NCI-H2029 (cell line): ENCODE results near the gene SPTLC3.

Experiments
- DNase-seq: peaks from one replicate; lab custom pipeline; 2025; lab: John Stamatoyannopoulos, UW

SPTLC3 gene

DNA sequence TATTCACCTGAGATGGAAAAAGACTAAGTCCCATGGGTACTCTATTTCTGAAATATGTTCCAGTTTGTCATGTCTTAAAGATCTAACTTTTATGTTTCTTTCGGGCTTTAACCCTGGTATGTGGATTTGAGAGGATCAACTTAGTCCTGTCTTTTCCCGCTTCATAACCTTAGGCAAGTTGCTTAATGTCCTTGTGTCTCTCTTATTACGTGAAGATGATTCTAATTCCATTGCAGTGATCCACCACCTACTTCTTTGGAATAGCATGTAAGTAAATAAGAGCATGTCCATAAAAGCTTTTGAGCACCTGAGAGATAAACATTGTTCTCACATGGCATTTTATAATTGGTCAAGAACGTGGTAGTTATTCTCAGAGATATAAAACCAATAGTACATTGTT lies 23.0 kb downstream of the SPTLC3 start:
- no peak for DNase-seq

DNA sequence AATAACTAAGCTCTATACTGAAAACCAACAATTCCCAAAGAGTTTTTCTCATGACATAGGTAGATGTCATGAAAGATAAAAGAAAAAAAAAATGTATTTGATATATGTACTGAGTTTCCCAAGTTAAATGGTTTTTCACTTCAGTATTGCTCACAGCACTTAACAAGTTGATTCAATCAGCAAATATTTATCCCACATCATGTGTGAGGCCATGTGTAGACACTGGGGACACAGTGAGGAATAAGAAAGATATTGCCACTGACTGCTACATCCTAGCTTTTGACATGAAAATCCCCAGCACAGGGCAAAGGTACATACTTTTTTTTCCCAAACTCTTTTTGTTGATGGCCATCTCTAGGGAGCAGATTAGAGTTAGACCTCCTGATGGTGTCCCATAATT lies 25.3 kb downstream of the SPTLC3 start:
- DNase-seq: no peak

DNA sequence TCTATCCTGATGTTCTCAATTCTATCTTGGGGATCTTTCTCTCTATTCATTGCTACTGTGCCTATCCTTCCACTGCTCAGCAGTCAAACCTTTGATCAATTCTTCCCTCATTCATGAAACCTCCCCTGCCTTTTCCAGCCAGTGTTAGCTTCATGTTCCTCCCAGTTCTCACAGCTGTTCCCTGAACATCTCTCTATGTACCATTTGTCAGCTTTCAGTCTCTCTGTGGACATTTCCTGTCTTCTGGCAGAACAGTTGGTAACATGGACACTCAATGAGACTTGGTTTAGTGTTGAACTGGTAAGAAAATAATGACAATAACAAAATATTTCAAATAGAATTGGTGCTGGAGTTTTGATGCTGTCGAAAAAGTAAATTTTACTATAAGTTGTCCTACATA lies 26.2 kb downstream of the SPTLC3 start:
- DNase-seq: no peak

DNA sequence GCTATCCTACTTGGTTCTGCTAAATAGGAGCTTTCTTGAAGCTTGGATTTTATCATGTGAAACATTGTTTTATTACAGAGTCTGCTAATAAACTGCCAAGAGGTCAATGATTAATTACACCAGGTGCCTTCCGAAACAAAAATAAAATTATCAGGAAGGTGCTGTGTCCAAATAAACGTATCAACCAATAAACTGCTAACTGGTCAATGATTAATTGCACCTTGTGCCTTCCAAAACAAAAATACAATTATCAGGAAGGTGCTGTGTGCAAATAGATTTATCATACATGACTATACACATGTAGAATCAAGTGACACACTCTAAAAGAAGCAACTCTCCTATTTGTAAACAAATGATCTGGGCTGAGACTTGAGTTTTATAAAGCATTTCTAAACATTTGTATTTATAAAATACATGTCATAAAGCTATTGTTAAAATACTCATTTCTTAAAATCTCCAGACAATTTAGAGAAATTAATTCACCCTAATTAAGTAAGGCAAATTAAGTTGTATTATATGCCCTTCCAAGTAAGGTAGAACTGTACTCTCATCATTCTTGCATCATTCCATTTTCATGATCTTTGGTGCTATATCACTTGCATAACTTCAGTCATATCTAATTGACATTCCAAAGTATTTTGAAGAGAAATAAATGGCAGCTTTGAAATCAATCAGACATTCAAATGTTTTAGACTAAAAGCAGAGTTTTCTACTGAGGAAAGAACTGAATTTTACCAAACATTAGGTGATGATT lies 26.8 kb downstream of the SPTLC3 start:
- DNase-seq: no peak

DNA sequence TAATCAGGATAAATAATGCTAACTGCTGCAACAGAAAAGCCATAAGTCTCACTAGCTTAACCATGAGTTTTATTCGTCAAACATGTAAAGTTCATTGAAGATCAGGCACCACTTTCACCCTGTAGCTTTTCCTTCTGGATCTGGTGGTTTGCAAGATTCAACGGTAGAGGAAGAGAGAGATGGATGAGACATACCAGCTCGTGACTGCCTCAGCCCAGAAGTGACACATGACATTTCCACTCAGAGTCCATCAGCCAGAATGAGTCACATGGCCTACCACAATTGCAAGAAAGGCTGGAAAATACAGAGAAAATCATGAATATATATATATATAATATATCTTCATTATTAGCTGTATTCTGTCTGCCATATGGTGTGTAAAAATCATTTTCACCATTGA lies 29.0 kb downstream of the SPTLC3 start:
- DNase-seq: no peak

DNA sequence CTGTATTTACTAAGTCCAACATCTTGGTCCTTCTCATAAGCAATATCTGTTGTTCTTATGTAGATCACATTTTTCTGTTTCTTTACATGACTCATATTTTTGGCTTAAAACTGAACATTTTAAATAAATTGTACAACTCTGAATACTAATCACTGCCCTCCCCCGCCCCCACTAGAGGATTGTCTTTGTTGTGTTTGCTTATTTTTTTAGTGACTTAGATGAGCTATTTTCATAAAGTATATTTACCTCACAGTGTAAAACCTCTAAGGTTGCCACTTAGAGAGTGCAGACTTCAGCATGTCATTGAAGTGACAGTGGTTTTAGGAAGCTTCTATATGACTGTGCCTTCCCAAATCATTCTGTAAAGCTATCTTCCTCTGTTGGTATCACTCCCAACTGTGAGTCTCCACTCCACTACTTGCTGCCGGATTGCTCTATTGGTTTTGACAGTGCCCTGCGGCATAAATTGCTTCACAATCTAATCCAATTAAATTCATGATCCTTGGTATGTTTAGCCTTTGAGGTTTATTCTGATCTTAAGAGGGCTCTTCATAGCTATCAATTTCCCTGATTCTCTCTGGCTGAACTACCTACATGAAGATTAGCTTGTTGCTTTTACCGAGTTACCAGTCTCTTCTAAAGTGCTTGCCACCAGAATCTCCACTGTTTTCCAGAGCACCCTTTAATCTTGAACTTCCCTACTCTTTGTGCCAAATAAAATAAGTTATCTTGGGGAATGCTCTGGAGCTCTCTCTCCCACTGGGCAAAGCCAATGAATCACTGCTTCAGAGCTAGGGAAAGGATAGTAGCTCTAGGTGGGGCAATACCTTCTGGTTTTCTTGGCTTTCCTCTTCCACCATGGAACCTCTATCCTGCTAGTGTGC lies 33.0 kb downstream of the SPTLC3 start:
- DNase-seq: no peak

DNA sequence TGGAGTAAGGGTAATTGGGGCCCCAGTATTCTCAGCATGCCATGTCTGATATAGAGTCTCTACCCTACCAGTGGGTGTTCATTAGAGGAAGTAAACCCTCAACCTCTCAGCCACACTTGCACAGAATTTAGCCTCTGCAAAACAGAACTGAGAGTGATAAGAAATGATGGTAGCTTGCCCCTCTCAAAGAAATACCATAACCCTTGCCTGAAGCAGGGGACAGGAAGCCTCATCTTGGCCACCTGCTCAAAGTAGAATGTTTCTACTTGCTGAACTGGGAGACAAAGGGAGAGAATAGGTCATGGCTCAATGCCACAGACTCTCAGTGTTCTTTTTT lies 33.7 kb downstream of the SPTLC3 start:
- DNase-seq: no peak

DNA sequence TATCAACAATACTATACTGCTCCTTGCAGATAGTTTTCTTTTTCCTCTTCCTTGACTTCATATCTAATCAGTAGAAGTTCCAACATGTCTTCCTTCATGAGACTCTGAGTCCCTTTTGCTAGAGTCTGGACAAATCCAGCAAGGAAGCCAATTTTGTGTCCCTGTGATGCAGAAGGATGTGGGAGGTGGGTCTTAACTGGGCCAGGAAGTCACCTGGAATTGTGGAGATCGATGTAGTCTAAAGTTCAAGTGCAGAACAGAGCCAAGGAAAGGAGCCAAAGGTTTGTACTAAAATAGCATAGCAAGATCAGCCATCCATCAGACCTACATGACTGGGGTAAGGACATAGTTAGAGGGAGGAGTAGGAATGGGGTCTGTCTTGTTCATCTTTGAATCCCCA lies 37.6 kb downstream of the SPTLC3 start:
- no peak for DNase-seq

DNA sequence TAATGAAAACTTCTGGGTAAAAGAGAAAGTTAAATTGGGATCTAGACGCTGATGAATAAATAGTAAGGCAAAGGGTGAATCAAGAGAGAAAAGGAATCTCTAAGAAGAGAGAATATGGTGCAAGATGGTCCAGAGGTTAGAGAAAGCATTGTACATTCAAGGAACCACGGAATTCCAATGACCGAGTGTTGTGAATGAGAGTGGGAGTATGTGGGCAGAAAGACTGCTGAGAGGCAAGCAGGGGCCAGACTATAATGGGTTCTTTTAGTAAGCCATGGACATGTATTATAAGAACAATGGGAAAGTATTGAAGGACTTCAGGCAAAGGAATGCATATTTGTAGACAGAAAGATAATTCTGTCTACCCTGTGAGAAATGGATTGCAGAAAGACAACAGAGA lies 45.2 kb downstream of the SPTLC3 start:
- DNase-seq: no peak

DNA sequence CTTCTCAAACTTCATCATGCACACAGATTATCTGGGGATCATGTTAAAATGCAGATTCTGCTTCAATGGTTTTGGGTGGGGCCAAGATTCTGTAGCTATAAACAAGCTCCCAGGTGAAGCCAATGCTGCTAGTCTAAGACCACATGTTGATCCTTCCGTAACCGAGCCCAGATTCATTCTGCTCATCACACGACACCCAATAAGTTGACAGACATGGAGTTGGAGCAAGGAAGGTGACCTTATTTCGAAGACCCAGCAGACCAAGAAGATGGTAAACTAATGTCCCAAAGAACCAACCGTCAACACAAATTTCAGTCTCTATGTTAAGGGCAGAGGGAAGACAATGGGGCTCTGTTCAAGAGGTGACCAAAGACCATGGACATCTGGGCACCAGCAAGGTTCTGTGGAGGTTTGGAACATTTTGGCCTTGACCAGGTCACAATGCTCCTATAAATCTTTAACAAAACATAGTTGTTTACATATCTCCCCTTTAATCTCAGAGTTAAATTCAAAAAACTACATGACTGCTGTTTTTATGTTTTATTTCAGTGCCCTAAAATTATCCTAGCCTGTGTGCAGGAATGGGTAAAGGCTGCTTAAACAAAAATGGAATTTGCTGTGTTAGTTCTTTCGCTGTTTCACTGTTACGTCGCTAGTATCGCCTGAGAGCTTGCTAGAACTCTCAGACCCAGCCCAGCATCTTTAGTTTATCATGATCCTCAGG lies 50.1 kb downstream of the SPTLC3 start:
- DNase-seq: no peak

DNA sequence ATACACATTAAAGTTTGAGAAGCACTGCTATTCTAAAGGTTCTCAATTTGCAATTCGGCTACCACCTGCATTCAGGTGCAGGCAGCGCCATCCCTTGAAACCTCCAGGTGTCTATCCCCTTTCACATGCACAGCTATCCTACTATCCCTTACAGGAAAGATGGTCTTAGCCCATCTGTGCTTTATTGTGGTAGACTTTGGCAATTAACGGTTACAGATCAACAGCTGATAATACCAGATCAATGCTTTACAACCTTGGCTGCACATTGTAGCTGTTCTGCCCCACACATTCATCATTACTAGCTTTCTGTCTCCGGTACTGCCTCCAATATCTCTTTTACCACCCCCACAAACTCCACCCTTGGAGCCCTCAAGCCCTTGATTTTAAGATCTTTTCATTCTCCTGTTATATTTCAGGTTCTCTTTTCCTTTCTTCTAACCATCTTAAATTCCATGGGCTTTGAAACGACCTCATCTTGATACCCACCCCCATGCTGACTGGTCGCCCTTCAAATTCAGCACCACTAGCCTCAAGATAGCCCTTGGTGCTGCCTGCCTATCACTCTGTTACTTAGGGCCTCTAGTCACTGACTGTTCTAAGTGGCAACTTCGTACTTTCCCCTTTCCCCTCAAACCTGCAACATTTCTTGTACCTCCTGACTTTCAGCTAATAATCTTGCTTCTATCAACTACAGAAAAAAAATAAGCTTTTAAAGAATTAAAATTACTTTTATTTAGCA lies 50.8 kb downstream of the SPTLC3 start:
- DNase-seq: no peak

DNA sequence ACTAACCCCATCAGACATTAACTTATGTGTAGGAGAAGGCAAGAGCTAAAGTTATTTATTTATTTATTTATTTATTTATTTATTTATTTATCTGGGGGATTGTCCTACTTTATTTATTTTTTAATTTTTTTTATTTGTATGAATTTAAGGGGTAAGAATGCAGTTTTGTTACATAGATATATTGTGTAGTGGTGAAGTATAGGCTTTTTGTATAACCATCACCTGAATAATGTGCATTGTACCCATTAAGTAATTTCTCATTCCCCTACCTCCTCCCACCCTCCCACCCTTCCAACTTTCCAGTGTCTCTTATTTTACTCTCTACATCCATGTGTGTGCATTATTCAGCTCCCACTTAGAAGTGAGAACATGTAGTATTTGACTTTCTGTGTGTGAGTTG lies 51.6 kb downstream of the SPTLC3 start:
- no peak for DNase-seq

DNA sequence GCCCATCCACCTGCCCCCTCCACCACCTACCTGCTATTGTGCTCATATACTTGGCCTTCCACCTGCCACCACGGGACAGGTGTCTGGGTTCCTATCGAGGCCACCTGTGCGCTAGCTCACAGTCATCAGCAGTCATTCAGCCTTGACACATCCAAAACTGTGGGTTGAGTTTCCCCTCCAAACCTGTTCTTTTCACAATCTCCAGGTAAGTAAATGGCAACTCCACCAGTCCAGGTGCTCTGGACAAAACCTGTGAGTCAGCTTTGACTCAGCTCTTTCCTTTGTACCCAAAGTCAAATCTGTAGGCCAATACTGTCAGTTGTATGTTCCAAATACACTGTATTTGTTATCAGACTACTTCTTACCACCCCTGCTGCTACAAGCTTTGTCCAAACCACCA lies 52.6 kb downstream of the SPTLC3 start:
- peak; percentile 47 for DNase-seq

DNA sequence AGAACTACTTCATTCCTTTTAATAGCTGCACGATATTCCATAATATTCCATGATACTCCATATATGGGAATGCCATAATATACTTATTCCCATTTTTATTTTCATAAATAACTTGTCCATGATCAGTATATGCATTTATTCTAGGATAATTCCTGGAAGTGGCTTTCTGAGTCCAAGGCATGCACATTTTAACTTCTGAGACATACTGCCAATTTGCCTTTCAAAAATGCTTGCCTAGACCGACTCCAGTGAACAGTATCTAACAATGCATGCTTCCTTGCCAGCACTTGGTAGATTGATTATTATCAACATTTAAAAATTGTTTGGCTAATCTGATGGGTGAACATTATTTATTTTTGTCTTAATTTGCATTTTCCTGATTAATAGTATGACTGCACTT lies 54.0 kb downstream of the SPTLC3 start:
- no peak for DNase-seq

DNA sequence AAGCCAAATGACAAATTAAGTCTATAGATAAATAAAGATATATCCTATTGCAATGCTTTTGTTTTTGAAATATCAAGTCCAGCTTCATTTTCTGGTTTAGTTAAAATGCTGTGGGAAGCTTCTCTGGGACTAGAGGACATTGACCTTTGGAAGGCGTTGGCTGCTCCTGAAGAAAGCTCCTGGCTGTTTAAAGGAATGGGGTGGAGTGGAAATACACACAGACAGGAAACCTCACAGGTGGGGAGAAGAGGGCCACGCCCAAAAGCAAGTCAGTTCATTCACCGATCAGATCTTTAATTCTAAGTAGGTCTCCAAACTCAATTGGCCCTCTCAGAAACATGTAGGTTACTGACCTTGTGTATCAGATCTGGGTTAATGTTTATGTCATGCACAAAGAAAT lies 59.6 kb downstream of the SPTLC3 start:
- DNase-seq: no peak

DNA sequence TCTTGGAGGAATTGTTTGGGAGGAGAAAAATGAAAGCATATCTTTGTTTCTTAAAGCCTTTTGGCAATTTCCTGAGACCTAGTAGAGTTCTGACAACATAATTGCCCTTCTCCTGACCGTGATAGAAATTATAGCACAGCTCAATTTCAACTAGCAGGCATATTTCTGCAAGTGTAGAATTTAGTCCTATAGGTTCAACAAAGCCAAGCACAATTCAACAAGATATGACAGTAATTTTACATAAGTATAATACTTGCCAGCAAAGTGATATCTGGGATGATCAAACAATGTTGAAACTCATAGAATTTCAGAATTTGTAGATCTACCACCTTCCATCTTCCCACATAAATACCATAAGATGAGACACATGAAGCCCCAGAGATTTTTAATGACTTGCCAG lies 73.1 kb downstream of the SPTLC3 start:
- DNase-seq: no peak

DNA sequence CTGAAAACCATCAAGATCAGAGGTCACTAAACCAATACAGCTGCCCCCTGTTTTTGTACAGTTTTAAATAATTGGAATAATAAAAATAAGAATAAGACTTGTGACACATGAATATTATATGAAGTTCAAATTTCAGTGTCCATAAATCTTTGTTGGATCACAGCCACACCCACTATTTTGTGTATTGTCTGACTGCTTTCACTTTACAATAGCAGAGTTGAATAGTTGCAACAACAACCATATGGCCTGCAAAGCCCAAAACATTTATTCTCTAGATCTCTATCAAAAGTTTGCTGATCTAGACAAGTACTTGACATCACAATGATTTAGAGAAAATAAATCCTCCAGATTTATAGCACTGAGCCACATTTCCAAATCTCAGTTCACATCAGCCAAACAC lies 73.6 kb downstream of the SPTLC3 start:
- DNase-seq: no peak

DNA sequence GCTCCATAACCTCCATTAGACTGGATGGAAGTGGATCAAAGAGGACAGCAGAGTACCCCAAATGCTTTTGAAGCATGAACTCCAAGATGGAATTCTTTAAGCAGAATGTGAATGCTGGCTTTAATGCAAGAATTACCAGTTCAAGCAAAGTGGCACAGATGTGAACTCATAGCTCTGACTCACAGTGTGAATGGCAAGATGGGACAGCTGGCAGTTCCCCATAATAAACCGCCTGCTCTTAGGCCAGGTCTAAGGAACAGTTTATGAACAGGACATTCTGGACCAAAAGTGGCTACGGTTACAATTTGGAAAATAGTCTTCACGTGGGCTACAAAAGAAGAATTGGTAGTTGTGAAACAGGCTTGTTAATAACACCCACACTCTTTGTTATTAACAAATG lies 76.5 kb downstream of the SPTLC3 start:
- no peak for DNase-seq

DNA sequence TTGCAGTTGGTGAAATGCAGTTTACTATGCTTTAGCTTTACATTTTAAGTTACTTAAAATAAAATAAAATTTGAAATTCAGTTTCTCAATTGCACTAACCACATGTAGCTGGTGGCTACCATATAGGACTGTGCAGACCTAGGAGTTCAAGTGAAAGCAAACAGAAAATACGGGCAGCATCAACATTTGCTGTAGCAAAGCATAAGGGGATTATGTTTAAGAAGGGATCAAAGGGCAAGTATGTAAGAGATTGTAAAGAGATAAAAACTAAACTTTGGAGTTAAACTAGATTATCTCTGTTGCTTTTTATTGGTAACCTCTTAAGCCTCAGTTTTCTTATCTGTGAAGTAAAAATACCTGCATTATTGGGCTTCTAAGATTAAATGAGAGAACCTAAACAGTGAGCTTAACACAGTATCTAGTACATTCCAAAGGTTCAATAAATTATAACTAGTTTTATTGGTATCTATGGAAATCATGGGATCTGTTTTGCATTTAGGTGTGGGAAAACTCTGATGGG lies 81.2 kb downstream of the SPTLC3 start:
- no peak for DNase-seq

DNA sequence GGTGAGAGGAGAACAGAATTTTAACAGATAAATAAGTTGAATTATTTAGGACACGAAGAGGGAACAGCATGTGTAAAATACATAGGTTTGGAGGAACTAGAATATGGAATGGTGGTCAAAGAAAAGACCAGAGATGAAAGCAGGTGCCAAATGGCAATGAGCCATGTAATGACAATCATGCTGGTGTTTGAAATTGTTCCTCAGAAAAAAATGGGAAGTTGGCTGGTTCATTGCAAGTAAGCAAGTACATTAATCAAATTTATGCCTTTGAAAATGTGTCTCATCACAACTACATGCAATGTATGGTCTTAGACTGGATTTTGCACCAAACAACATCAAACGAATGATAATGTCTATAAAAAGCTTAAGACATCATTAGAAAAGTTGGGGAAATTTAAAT lies 83.3 kb downstream of the SPTLC3 start:
- no peak for DNase-seq

DNA sequence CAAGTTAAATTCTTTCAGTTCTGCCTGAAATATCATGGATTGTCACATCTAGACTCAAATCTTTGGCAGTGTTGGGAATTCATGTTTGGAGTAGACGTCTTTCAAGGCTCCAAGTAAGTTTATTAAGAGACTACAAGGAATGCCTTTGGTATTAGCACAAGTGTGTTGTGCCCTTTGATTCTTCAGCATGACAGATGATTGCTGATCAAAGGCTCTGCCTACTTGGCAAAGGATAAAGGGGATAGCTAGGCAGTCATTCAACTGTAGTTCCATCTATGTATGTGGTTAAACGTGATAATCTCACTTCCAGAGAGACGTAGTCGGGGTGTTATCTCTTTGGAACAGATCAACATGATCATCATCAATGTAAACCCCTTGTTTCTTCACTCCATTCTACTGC lies 86.2 kb downstream of the SPTLC3 start:
- DNase-seq: no peak

DNA sequence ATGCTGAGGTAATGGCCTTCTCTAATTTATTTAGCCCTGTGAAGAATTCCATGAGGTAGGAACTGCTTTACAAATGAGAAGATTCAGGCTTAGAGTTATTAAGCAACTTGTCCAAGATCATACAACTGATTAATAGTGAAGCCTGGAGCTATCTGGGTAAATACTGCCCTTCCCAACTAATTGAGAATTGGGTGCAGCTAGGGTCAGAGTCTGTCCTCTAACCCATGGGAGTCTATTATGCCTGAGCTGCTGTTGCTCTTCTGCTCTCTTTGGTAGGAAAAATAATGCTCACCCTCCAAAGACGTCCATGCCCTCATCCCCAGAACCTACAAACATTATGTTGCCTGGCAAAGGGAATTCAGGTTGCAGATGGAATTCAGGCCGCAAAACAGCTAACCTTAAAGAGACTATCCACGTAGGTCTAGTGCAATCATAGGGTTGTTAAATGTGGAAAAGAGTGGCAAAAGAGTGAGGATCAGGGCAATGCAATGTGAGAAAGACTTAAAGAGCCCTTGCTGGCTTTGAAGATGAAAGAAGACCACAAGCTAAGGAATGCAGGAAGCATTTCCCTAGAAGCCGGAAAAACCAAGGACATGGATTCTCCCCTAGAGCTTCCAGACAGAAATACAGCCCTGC lies 90.1 kb downstream of the SPTLC3 start:
- DNase-seq: no peak
